MM.1S (cell line): ENCODE measurements around the gene TSPEAR.

Experiments used
- CTCF ChIP-seq: fragments of 300-600 bp; sonication (generic); IDR thresholded peaks from 2 replicates; pipeline ENCODE4 v1.5.1; 2016; ENCODE audit warnings: antibody characterized with exemption, low read length, mixed read lengths
- EZH2 ChIP-seq: fragments of 300-600 bp; sonication (generic); optimal IDR thresholded peaks from 2 replicates; pipeline ENCODE3; 2017; ENCODE audit warnings: low read depth, mild to moderate bottlenecking, antibody characterized with exemption, low read length, mixed read lengths

- TF ChIP-seq EZH2 (no peak), CTCF (no peak)
Observed at GRCh38 chr21:44628707-44629391, 82.5 kb downstream of the TSPEAR start.
